Effector memory CD4-positive, alpha-beta T cell (primary cell): ENCODE measurements around the gene OPN1LW.
"Not testable (repeated sequence)": the region's sequence is repeated elsewhere in the genome, so short reads cannot be mapped to it uniquely, and the experiment has no call there.

Source experiments
- DNase-seq, 3 donors: peaks; one replicate each; pipeline ENCODE4 v3.0.0-alpha.2; 2020
- H3K27ac ChIP-seq: 2 replicates; pipeline ENCODE4 v1.7.0; 2013; ENCODE audit warnings: mild to moderate bottlenecking, low read length, moderate library complexity; ENCODE audit not compliant: insufficient read depth, poor library complexity, severe bottlenecking
- H3K27me3 ChIP-seq: replicated peaks from 2 replicates; pipeline ENCODE4 v1.7.0; 2013; ENCODE audit warnings: mild to moderate bottlenecking, low read length; ENCODE audit not compliant: insufficient read depth, control insufficient read depth, poor library complexity, severe bottlenecking
- H3K36me3 ChIP-seq: 2 replicates; pipeline ENCODE4 v1.7.0; 2013; ENCODE audit warnings: mild to moderate bottlenecking, low read length, moderate library complexity; ENCODE audit not compliant: control insufficient read depth, insufficient read depth
- H3K4me1 ChIP-seq: 2 replicates; pipeline ENCODE4 v1.7.0; 2013; ENCODE audit warnings: low read length, mild to moderate bottlenecking; ENCODE audit not compliant: control insufficient read depth, insufficient read depth, poor library complexity, severe bottlenecking
- H3K4me3 ChIP-seq: 2 replicates; pipeline ENCODE4 v1.7.0; 2013; ENCODE audit warnings: low read length, low read depth, mild to moderate bottlenecking; ENCODE audit not compliant: insufficient read depth, poor library complexity, severe bottlenecking
- H3K9me3 ChIP-seq: 2 replicates; pipeline ENCODE4 v1.7.0; 2013; ENCODE audit warnings: mild to moderate bottlenecking, low read length, moderate library complexity; ENCODE audit not compliant: control insufficient read depth

The OPN1LW gene

GRCh38 chrX:154156221-154156620 is 12.2 kb downstream of the OPN1LW start:
- not testable (repeated sequence) for H3K9me3 ChIP-seq, H3K4me1 ChIP-seq, H3K4me3 ChIP-seq, H3K27me3 ChIP-seq, DNase-seq, H3K27ac ChIP-seq, H3K36me3 ChIP-seq

GRCh38 chrX:154157207-154157606 is 13.2 kb downstream of the OPN1LW start:
- not testable (repeated sequence) for H3K36me3 ChIP-seq, DNase-seq, H3K27ac ChIP-seq, H3K27me3 ChIP-seq, H3K9me3 ChIP-seq, H3K4me1 ChIP-seq, H3K4me3 ChIP-seq

- H3K4me1 ChIP-seq, H3K27ac ChIP-seq, H3K9me3 ChIP-seq, DNase-seq, H3K4me3 ChIP-seq, H3K27me3 ChIP-seq, H3K36me3 ChIP-seq: not testable (repeated sequence)
Measured at GRCh38 chrX:154159345-154159744, 15.3 kb downstream of the OPN1LW start.

- not testable (repeated sequence) for H3K4me1 ChIP-seq, H3K4me3 ChIP-seq, H3K27me3 ChIP-seq, H3K27ac ChIP-seq, DNase-seq, H3K36me3 ChIP-seq, H3K9me3 ChIP-seq
Measured at GRCh38 chrX:154164902-154165301, 20.9 kb downstream of the OPN1LW start.

DNA sequence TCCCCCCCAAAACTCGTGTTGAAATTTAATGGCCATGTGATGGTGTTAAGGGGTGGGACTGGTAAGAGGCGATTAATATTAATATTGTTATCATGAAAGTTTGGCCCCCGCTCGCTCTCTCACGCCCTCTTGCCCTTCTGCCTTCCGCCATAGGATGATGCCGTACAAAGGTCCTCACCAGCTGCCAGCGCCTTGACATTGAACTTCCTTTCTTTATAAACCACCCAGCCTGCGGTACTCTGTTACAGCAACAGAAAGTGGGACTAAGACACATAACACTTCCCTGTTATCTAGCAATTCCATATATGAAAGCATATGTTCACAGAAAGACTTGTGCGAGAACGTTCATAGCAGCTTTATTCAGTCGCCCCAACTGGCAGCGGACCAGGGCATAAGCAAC is 24.3 kb downstream of the OPN1LW start:
- H3K4me1 ChIP-seq, H3K27me3 ChIP-seq, H3K36me3 ChIP-seq, H3K27ac ChIP-seq, DNase-seq, H3K9me3 ChIP-seq, H3K4me3 ChIP-seq: not testable (repeated sequence)

GRCh38 chrX:154172535-154172943 is 28.5 kb downstream of the OPN1LW start:
- not testable (repeated sequence) for H3K27me3 ChIP-seq, H3K4me3 ChIP-seq, H3K36me3 ChIP-seq, H3K4me1 ChIP-seq, H3K9me3 ChIP-seq, H3K27ac ChIP-seq, DNase-seq

- DNase-seq, H3K27me3 ChIP-seq, H3K4me1 ChIP-seq, H3K36me3 ChIP-seq, H3K4me3 ChIP-seq, H3K27ac ChIP-seq, H3K9me3 ChIP-seq: not testable (repeated sequence)
Measured at GRCh38 chrX:154174356-154174755, 30.3 kb downstream of the OPN1LW start.

GRCh38 chrX:154182296-154182695 is 38.3 kb downstream of the OPN1LW start, which contains the start of gene OPN1MW:
TSS of gene OPN1MW (plus strand) at chrX:154182596. CDS start at chrX:154182678, 82 bp downstream.
- not testable (repeated sequence) for H3K4me1 ChIP-seq, H3K27ac ChIP-seq, H3K9me3 ChIP-seq, DNase-seq, H3K4me3 ChIP-seq, H3K27me3 ChIP-seq, H3K36me3 ChIP-seq

DNA sequence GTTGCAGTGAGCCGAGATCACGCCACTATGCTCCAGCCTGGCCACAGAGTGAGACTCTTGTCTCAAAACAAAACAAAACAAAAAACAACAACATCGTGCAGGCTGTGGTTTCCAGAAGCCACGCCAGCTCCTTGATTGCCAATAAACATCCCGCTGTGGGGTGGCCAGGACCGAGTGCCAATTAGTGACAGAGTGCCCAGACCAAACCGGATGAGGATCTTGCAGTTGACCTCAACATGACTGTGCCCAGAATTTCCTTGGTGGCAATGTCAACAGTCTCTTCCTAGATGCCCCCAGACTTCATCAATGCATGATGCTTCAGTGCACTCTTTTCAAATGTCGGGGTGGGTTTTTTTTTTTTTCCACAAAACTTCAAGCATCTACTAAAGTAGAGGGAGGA is 39.8 kb downstream of the OPN1LW start:
- not testable (repeated sequence) for H3K27me3 ChIP-seq, H3K27ac ChIP-seq, DNase-seq, H3K36me3 ChIP-seq, H3K9me3 ChIP-seq, H3K4me3 ChIP-seq, H3K4me1 ChIP-seq

DNA sequence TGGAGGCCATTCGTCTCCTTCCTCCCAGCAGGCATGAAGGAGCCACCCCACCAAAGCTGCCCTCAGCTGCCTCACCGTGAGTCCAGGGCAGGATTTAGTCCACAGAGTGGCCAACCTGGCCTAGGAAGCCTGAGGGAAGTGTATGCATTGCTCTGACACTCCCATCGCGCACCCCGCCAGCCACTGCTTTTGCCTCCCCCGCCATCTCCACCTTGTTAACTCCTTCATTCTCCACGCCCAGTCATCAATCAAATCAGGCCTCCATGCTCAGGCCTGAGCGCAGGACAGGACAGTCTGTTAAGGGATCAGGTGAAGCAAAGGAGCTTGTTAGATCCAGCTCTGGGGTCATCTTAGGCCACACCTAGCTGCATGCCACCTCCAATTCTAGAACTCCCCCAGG is 48.8 kb downstream of the OPN1LW start:
- not testable (repeated sequence) for H3K36me3 ChIP-seq, H3K4me3 ChIP-seq, DNase-seq, H3K27me3 ChIP-seq, H3K27ac ChIP-seq, H3K9me3 ChIP-seq, H3K4me1 ChIP-seq

- not testable (repeated sequence) for H3K4me3 ChIP-seq, H3K27ac ChIP-seq, H3K27me3 ChIP-seq, DNase-seq, H3K4me1 ChIP-seq, H3K9me3 ChIP-seq, H3K36me3 ChIP-seq
Measured at GRCh38 chrX:154194316-154194715, 50.3 kb downstream of the OPN1LW start.
